ENCODE measurements around the gene MRPL36.
"Not testable (repeated sequence)": the region's sequence is repeated elsewhere in the genome, so short reads cannot be mapped to it uniquely, and the experiment has no call there.

The MRPL36 gene

GRCh38 chr5:1795506-1795905 is 4.1 kb downstream of the MRPL36 start:
- DNase-seq: no peak

GRCh38 chr5:1794901-1795290 is 4.7 kb downstream of the MRPL36 start:
- DNase-seq: no peak

- no peak for DNase-seq
These were observed 5.4 kb downstream of the MRPL36 start for GRCh38 chr5:1793966-1794900.

- no peak for DNase-seq
These were observed 6.3 kb downstream of the MRPL36 start for GRCh38 chr5:1793301-1793740.

GRCh38 chr5:1792842-1793266 is 6.8 kb downstream of the MRPL36 start:
- DNase-seq: peak in 3 of 4 experiments; percentile 24 to 54 (median 52)

- DNase-seq: no peak
These were observed 8.5 kb downstream of the MRPL36 start for GRCh38 chr5:1791176-1791575.

GRCh38 chr5:1789834-1790471 is 9.7 kb downstream of the MRPL36 start:
- DNase-seq: no peak

GRCh38 chr5:1789438-1789833 is 10.2 kb downstream of the MRPL36 start:
- DNase-seq: not testable (repeated sequence)

- no peak for DNase-seq
These were observed 10.8 kb downstream of the MRPL36 start for GRCh38 chr5:1788828-1789227.

- no peak for DNase-seq
These were observed 11.4 kb downstream of the MRPL36 start for GRCh38 chr5:1788200-1788599.

- no peak for DNase-seq
These were observed 12.1 kb downstream of the MRPL36 start for GRCh38 chr5:1787472-1788047.

- no peak for DNase-seq
These were observed 12.8 kb downstream of the MRPL36 start for GRCh38 chr5:1786621-1787471.

- no peak for DNase-seq
These were observed 13.7 kb downstream of the MRPL36 start for GRCh38 chr5:1785984-1786383.

- no peak for DNase-seq
These were observed 14.6 kb downstream of the MRPL36 start for GRCh38 chr5:1785062-1785461.

- DNase-seq: no peak
These were observed 15.2 kb downstream of the MRPL36 start for GRCh38 chr5:1784197-1785050.

- no peak for DNase-seq
These were observed 16.5 kb downstream of the MRPL36 start for GRCh38 chr5:1783216-1783554.

- no peak for DNase-seq
These were observed 17.0 kb downstream of the MRPL36 start for GRCh38 chr5:1782385-1783215.

GRCh38 chr5:1781726-1782384 is 17.8 kb downstream of the MRPL36 start:
- DNase-seq: no peak

- no peak for DNase-seq
These were observed 18.5 kb downstream of the MRPL36 start for GRCh38 chr5:1781107-1781506.

- DNase-seq: no peak
These were observed 19.1 kb downstream of the MRPL36 start for GRCh38 chr5:1780614-1780930.
